IPS-18c (cell line): ENCODE measurements around the gene SLC9B2.

ENCODE experiments used
- H3K4me3 ChIP-seq: 2 replicates; pipeline ENCODE4 v1.7.0; 2013; ENCODE audit warnings: low read depth, mild to moderate bottlenecking, low read length, moderate library complexity; ENCODE audit not compliant: insufficient read depth
- H3K9me3 ChIP-seq: one replicate; pipeline ENCODE4 v1.6.1; 2013; ENCODE audit warnings: mild to moderate bottlenecking, low read length, moderate library complexity; ENCODE audit not compliant: control insufficient read depth, insufficient read depth

The SLC9B2 gene, protein sequence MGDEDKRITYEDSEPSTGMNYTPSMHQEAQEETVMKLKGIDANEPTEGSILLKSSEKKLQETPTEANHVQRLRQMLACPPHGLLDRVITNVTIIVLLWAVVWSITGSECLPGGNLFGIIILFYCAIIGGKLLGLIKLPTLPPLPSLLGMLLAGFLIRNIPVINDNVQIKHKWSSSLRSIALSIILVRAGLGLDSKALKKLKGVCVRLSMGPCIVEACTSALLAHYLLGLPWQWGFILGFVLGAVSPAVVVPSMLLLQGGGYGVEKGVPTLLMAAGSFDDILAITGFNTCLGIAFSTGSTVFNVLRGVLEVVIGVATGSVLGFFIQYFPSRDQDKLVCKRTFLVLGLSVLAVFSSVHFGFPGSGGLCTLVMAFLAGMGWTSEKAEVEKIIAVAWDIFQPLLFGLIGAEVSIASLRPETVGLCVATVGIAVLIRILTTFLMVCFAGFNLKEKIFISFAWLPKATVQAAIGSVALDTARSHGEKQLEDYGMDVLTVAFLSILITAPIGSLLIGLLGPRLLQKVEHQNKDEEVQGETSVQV

DNA sequence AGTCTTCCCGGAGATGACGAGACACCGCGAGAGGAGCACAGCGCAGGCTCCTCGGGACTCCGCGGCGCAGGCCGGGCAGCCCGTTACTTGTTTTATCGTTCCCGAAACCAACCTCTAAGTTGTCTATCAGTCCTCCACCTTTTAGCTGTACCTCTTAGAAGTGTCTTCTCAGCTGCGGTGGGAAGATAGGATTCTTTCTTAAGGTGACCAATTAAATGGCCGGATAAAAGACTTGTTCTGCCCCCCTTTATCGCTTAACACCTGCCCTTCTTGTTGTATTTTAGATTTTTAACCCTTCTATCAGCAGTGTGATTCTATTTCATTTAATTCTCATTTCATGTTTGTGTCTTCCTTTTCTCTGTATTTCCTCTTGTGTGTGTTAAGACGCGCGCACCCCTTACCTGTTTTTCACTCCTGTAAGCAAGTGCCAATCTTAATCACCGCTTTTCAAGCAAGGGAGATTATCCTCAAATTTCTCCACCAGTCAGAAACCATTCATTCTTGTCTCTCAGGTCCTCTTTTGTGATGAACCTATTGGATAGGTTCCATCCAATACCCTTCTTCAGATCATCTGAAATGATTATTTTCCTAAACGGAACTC, at the start of gene SLC9B2:
SLC9B2 (minus strand) TSS at position 15 of the 601 bp plus-strand sequence. CDS start 9,211 bp downstream, outside the sequence.
- no peaks in the 10 kb centered on the region for H3K9me3 ChIP-seq
- peak within 1 kb of the TSS; percentile 52 for H3K4me3 ChIP-seq

DNA sequence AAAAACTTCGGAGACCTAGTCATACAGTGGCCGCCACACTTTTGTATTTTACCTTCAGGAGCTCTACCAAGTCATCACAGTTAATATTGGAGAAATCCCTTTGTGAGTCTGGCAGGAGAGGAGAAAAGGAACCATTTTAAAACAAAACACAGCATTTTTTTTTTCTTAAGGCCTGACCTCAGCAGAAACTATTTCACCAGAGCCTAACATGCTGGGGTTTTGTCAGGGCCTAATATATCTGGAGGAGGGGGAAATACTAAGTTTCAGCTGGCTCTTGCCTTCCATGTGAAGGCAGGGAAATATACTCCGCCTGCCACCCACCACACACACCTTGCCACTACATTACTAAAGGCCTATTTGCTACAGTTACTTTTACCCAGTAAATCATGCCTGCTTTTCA, 49.6 kb upstream of the SLC9B2 start:
- Histone ChIP-seq H3K4me3 (no peak overlapping the region), H3K9me3 (no peaks in the 10 kb centered on the region)

DNA sequence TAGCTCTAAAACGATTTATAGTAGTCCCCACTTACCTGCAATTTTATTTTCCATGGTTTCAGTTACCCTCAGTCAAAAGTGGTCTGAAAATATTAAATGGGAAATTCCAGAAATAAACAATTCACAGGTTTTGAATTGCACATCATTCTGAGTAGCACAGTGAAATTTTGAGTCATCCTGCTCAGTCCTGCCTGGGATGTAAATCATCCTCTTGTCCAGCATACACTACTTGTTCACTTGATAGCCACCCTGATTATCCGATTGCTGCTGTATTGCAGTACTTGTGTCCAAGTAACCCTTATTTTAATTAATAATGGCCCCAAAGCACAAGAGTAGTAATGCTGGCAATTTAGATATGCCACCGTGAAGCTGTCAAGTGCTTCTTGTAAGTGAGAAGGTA, 46.6 kb upstream of the SLC9B2 start:
- Histone ChIP-seq H3K9me3 (no peaks in the 10 kb centered on the region), H3K4me3 (no peak overlapping the region)

DNA sequence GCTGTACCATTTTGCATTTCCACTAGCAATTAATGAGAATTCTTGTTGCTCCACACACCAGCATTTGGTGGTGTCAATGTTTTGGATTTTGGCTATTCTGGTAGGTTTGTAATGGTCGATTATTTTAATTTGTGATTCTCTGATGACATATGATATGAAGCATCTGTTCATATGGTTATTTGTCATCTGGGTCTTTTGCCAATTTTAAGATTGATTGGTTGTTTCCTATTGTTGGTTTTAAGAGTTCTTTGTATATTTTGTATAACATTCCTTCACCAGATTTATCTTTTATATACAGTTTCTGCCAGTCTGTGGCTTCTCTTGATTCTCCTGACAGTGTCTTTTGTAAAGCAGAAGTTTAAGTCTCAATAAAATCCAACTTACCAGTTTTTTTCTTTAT, 41.6 kb upstream of the SLC9B2 start:
- no peaks in the 10 kb centered on the region for H3K9me3 ChIP-seq
- H3K4me3 ChIP-seq: no peak overlapping the region

DNA sequence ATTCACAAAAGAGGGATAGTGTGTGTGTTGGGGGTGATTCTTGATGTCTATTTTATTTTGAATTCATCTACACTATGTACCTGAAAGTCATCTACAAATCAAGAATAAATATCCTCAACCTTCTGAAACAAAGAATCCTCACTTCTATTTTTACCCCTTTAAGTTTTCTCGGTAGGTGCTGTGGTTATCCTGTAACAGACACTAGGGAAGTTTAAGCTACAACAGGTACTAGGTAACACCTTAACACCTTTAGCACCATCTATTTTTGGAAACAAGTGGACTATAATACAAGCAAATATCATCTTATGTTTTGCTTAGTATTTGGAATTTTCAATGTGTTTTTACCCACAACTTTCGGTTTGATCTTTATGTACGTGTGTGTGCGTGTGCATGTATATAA, 35.0 kb upstream of the SLC9B2 start:
- no peak overlapping the region for H3K4me3 ChIP-seq
- H3K9me3 ChIP-seq: no peaks in the 10 kb centered on the region

DNA sequence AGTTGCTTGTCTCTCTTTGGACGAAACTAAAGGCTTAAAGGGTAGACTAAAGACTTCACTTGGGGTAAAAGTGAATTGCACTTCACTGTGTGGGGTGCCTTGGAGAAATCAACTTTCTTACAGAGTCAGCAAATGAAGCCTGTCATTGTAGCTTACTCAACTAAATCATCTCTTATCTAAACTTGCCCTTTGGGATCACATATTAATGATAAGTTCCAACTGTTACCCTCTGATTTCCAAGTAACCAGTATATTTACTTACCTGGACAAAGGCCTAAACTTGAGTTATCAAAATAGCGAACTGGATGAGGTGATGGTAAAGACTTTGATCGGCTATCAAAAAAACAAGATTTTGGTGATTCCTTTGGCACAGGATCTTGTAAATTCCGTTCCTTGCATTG, 32.0 kb upstream of the SLC9B2 start:
- Histone ChIP-seq H3K9me3 (no peaks in the 10 kb centered on the region), H3K4me3 (no peak overlapping the region)

DNA sequence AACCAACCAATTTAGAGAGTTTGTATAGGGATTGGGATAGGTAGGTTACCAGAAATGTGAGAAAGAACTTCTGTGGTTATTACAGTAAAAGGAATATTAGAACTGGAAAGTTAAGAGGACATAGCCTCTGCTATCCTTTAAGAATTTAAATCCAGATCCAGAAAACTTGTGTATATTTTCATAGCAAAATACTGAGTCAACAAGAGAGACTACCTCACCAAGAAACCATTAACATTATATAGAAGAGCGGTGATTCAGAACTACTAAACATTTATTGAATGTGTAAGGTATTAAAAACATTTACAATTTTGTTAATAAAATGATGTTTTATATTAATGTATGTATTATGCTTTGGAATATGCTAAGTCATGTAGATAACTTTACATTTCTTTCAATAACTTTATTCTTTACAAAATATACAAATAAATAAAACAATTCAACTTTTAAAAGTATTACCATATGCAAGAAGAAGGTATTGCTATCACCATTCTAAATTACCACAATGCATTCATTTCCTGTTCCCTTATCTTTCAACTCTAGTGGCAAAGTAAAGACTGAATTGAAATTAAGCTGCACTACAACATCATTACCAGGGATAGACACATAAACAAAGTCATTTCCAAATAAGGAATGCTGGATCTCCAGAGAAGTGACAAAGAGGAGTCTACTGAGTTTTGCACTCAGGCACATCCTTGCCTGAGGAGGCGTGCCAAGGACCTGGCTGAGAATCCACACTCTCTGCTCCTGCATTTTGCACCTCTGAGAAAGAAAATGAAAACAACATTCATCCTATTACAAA, 29.2 kb upstream of the SLC9B2 start:
- no peak overlapping the region for H3K4me3 ChIP-seq
- no peaks in the 10 kb centered on the region for H3K9me3 ChIP-seq

DNA sequence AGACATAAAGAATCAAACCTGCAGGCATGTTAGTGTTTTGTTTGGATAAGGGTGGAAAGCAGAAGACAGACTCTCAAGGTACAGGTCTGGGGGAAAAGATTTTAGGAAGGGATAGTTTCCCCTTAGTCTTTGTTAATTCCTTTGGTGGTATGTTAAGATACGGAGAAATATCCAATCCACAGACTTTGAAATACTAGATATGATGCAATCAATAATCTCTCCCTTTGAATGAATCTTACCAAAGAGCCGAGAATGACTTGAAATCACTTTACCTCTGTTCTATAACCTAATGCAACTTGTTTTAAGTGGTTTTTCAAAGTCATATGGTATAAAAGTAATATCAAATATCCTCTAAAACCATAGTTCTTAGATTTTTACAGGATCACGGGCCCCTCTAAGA, 28.3 kb upstream of the SLC9B2 start:
- Histone ChIP-seq H3K4me3 (no peak overlapping the region), H3K9me3 (no peaks in the 10 kb centered on the region)

DNA sequence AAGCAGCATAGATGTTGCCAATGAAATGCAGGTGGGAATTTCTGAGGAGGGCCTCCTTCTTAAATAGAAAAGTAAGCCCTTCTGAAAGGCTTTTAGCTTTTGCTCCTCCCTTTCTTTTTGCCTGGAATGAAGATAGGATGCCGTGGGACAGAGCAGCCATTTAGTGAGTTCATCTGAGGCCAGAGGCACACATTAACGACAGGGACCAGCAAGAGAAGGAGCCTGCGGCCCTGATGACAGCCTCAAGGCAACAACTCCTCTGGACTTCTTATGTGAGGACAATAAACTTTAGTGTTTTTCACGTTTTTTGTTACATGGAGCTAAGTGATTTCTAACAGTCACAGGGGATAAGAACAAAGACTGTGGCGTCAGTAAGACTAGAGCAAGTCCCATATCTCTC, 24.1 kb upstream of the SLC9B2 start:
- Histone ChIP-seq H3K4me3 (no peak overlapping the region), H3K9me3 (no peaks in the 10 kb centered on the region)

DNA sequence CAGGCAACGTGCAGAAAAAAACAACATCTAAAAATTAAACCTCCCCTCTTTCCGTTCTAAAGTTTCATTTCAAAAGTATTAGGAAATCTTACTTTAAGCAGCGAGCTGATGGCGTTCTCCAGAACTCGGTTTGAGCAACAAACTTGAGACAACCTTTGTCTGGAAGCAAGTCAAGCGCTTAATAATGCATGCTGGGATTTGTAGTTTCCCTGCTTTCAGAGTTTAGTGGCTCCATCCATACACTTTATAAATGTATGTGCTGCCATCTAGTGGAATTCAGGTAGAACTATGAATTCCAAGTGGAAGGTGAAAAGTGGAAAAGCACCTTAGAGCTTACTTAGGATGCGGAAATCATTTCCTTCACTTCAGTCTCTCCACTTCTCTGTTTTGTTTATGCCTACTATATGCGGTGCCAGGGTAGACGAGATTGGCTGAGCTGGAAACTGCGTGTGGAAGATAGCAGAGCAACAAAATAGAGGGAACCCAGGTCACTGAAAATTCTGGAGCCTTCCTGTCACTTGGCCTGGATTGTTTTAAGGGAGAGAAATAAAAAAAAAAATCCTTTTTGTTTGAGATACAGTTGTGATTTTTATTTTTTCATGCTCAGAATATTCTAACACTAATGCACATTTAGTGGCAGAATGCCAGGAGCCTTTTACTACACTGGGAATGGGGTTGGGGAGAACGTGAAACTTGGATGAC, 23.3 kb upstream of the SLC9B2 start, which contains the start of gene BDH2:
BDH2 (minus strand) TSS at position 144 of the 702 bp plus-strand sequence. CDS start 3,580 bp downstream, outside the sequence.
- H3K4me3 ChIP-seq: peak within 1 kb of the TSS; percentile 35
- no peaks in the 10 kb centered on the region for H3K9me3 ChIP-seq

DNA sequence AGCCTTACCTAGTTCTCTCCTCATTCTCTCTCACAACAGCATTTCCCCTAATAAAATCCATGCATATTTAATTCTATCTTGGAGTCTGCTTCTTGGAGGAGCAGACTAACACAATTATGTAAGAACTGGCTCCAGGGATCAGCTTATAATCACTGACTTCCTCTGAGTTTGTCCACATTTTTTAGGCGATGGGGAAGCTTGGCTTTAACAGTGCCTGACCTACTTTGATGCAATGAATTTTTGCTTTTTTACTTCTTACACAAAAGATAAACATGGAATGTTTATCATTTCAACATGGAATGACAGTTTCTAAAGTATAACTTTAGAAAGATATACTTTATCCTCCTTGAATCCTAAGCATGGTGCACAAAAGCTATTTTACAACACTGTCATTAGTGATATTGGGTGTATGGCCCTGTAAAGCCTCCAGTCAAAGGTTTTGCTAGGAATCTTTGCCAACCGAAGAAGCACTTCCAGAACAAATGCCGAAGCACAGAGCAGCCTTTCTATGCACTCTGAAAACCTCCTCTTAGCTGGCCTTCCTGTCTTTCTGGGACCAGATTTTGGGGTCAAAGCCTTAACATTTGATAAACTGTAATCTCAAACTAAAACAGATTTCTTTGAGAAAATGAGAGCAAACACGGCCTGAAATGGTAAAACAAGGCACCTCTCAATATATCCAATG, 22.3 kb upstream of the SLC9B2 start:
- no peaks in the 10 kb centered on the region for H3K9me3 ChIP-seq
- peak overlapping the region; percentile 35 for H3K4me3 ChIP-seq

DNA sequence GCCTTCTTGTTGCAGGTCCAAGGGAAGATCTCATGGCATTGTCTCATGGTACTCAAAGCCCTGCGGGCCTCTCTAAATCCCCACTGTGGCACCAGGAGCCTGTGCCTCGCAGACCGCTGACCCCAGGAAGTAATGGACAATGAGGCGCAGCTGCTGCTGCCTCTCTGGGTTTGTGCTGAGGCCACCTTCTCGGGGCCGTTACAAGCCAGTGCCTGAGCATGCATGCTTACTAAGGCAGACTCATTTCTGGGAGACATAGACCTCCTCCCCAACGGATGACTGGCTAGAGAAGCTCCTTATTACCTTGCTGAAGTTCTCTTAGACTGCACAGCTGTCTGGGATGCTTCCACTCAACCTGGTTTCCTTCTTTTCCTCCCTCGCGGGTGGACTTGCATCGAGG, 21.8 kb upstream of the SLC9B2 start:
- Histone ChIP-seq H3K4me3 (no peak overlapping the region), H3K9me3 (no peaks in the 10 kb centered on the region)

DNA sequence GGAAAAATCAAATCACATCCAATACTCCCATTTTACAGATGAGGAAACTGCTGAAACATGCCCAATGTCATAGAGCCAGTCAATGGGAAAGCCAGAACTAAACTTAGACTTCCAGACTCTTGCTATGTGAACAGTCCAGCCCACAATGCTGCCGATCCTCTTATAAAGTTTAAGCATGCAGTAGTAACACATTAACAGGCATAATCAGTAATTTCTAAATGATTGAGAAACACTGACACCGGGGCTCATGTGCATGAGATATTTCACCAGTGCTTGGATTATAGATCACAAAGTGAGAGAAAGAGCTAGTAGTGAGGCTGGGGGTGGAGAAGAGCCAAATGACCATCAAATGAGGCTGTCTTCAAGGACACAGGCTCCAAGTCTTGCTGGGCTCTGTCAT, 20.6 kb upstream of the SLC9B2 start:
- Histone ChIP-seq H3K9me3 (no peaks in the 10 kb centered on the region), H3K4me3 (no peak overlapping the region)

DNA sequence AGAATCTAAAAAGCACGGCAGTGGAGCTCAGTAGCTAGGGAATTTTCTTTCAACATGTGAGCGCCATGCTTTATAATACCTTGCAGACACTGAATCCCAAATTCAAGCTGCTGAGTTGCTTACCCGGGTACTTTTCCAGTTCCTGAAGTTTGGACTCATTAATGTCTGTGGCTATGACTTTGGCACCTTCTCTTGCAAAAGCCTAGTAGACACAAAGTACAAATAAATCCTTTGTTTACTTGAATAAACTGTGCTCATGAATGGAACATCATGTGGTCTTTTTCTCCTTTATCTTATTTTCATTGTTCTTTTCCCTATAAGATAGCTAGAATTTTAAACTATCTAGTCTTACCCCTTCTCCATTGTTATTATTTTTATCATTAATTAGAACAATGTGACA, 18.5 kb upstream of the SLC9B2 start:
- Histone ChIP-seq H3K4me3 (no peak overlapping the region), H3K9me3 (no peaks in the 10 kb centered on the region)

DNA sequence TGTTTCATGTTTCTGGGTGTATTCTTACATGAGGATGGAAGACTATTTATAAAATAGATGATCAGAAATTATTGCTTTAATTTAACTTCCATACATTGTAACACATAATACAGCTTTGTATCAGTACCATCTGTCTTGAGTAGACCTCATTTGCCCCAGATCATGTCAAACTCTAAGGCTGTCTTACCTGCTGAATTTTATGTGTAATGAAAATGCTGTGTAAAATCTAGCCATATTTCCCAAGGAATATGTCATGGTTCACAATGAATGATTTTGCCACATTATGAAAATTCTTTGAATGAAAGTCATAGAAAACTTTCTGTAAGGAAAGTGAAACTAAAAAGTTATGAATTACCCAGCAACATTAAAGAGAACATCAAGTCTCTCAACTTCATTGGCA, 15.7 kb upstream of the SLC9B2 start:
- Histone ChIP-seq H3K4me3 (no peak overlapping the region), H3K9me3 (no peaks in the 10 kb centered on the region)

DNA sequence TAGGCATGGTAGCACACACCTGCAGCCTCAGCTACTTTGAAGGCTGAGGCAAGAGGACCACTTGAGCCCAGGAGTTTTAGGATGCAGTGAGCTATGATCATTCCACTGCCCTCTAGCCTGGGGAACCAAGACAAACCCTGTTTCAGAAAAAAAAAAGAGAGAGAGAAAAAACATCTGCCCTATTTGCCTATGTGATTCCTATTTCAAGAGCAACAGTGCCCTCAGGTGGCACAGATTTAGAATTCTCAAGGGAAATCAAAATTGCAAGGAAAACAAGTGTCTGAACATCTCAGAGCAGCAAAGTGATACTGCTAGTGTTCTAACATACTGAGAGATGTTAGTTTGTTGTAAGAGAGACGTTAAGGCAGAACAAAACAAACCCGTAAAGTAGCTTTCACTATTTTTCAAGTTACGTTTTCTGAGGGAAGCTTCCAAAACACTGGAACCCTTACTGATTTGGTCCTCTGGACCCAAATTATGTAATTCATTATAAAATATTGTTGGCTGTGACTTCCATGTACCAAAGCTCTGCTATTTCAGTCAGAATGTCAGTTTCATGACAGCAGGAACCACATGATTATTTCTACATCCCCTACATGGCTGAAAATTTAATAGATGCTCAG, 15.2 kb upstream of the SLC9B2 start:
- Histone ChIP-seq H3K4me3 (no peak overlapping the region), H3K9me3 (no peaks in the 10 kb centered on the region)
